Measurements from ENCODE around the gene BBS1.

DNA sequence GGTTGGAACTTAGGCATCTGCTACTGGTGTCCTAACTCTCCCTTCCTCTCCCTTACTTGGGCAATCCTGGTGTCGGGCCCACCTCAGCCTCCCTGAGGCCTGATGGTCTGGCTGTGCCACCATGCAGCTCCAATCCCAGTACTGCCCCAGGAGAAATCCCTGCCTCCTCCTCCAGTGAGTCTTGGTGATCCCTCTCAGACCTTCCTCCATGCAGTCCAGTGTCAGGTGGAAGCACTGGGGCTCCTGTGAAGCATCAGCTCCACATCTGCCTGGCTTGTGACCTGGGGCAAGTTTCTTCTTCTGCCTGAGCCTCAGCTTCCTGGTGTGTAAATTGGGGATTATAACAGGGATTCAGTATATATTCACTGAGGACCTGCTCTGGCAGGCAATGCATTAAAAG is 45.5 kb upstream of the BBS1 start:
- no peak for TF ChIP-seq SUZ12 (IDR thresholded peaks at IDR 0.05; ENCODE audit: extremely low read depth, insufficient read depth, insufficient read length)
- TF ChIP-seq ZNF274 (IDR thresholded peaks at IDR 0.05; ENCODE audit: low read depth, low read length): no peak

Data from NT2/D1 (cell line).